T-helper 1 cell (primary cell): ENCODE measurements around the gene PPM1L.
A peak's percentile ranks its signal among the peaks of the same experiment; 100 is the strongest.
"Not testable (repeated sequence)": the region's sequence is repeated elsewhere in the genome, so short reads cannot be mapped to it uniquely, and the experiment has no call there.

ENCODE experiments used
- DNase-seq, 5 donors: peaks; one replicate each; pipeline ENCODE4 v3.0.0-alpha.2; 2012 to 2020
- total RNA-seq, 4 donors: gene quantifications; one replicate each; lab custom pipeline; 2026; lab: John Stamatoyannopoulos, UW

PPM1L gene
- 7.0 to 8.0 (median 7.7) reads per million in 4 donors for total RNA-seq

DNA sequence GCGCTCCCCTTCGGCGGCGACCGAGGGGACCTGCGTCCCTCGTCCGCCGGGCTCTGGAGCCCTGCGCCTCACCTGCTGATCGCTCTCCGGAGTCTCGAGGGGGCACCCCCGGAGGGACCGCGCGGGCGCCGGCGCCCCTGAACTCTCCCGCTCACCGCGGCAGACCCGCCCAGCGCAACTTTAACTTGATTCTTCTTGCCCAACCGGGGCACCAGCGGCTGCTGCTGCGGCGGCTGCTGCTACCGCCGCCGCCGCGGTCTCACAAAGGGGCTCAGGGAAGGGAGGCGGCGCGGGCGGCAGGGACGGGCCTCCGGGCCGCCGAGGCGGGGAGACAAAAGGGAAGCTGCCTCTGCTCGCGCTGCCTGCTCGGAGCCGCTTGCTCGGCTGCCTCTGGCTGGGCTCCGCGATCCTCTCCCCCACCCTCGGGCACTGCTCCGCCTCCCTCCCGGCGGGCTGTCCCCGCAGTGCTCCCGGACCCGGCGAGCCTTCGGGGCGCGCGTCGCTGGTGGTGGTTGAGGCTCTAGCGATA is at the start of gene PPM1L:
Gene PPM1L (plus strand): TSS at position 456 of the 529 bp plus-strand sequence.
- peak; percentile 28 to 63 (median 46) for DNase-seq

DNA sequence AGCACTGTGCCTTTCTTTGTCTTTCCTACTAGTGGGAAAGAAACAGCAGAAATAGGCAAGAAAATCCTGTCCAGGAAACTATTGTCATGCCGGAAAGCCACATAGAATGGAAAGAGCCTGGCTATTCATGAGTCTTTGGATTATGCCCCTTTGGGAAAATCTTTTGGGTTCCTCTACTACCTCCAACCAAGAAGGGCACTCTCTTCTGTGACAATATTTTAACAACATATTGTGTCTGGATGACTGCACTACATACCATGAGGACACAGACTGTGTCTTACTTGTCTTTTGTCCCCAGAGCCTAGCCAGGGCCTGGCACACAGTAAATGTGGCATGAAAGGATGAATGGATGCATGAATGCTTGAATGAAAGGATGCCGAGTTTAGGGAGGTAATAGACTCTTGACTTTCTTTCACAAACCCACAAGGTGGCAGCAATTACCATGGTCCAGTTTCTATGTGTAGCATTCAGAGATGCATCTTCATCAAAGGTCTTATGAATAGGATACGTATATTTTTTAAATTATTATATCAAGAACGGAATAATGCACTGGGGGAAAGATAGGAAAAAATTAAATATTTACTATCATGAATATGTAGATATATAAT is 48.7 kb upstream of the PPM1L start:
- DNase-seq, result peak in 3 of 5 donors; percentile 18 to 24 (median 20)

DNA sequence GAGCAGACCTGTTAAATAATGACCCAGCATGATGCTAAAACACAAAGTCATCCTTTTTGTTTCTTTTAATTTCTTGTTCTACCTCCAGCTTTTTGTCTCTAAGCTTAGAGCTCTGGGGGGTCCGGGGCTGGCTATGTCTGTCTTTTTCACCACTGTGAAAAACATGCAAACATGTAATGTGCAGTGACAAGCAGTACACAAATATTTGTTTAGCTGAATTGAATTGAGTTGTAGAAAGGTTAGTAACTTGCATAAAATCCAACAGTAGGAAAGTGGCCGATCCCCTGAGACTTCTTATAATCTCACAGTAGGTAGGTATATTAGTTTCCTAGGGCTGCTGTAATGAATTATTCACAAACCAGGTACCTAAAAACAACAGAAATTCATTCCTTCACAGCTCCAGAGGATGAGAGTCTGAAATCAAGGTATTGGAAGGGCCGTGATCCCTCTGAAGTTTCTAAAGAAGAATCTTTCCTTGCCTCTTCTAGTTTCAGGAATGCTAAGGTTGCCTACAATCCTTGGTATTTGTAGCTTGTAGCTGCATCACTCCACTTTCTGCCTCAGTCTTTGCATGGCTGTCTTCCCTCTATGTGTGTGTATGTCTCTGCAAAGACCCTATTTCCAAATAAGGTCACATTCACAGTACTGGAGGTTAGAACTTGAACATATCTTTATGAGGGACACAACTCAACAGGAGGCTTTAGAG is 46.4 kb upstream of the PPM1L start:
- no peak for DNase-seq

DNA sequence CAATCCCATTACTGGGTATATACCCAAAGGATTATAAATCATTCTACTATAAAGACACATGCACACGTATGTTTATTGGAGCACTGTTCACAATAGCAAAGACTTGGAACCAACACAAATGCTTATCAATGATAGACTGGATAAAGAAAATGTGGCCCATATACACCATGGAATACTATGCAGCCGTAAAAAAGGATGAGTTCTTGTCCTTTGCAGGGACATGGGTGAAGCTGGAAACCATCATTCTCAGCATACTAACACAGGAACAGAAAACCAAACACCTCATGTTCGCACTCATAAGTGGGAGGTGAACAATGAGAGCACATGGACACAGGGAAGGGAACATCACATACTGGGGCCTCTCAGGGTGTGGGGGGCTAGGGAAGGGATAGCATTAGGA is 42.9 kb upstream of the PPM1L start:
- not testable (repeated sequence) for DNase-seq

DNA sequence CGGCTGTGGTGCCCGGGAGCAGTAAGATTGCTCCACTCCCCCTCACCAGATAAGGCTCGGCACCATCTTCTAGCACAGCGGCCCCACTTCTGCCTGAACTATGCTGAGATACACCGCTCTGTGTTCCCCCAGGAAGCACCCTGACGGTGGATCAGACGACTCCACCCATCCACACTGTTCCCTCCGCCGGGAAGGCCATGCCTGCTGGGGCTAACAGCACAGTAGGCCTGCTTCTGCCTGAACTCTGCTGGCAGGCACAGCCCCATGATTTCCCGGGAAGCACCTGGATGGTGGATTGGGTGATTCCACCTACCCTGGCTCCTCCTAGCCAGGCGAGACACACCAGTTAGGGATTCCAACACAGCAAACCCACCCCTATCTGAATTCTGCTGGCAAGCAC is 36.3 kb upstream of the PPM1L start:
- no peak for DNase-seq

DNA sequence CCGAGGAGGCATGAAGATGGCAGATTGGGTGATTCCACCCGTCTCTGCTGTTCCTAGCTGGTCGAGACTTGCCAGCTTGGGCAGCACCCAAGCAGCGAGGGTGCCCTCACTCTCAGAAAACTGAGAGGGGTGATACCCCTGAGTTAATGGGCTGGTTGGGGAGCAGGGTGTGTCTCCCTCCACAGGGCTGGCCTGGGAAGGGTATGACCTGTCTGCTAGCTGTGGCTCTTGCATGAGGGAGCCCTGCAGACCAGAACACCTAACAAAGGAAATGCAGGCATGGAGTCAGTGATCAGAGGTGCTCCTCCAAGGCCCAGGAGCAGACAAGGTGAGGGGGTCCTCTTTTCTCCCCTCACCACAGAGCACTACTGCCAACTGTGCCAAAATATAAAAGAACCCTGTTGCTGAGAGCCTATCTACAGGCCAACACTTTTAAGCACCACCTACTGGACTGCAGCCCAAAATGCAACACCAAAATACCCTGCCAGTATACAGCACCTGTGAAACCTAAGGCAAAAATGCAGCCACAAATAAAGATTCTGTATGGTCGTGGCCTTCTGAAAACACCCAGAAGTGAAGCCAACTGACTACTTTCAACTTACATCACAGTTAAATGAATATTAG is 35.8 kb upstream of the PPM1L start:
- DNase-seq, result no peak

DNA sequence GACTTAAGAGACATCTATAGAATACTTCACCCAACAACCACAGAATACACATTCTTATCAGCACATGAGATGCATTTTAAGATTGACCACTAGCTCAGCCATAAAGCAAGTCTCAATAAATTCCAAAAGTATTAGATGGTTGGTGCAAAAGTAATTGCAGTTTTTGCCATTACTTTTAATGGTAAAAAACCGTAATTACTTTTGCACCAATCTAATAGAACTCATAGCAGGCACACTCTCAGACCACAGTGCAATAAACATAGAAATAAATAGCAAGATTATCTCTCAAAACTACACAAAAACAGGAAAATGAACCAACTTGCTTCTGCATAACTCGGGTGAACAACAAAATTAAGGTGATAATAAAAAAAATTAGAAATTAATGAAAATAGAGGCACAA is 33.7 kb upstream of the PPM1L start:
- DNase-seq, result no peak

DNA sequence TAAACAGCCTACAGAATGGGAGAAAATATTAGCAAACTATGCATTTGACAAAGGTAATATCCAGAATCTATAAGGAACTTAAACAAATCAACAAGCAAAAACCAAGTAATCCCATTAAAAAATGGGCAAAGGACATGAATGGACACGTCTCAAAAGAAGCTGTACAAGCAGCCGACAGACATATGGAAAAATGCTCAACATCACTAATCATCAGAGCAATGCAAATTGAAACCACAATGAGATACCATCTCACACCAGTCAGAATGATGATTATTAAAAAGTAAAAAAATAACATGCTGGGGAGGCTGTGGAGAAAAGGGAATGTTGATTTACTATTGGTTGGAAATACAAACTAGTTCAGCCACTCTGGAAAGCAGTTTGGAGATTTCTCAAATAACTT is 30.7 kb upstream of the PPM1L start:
- no peak for DNase-seq

DNA sequence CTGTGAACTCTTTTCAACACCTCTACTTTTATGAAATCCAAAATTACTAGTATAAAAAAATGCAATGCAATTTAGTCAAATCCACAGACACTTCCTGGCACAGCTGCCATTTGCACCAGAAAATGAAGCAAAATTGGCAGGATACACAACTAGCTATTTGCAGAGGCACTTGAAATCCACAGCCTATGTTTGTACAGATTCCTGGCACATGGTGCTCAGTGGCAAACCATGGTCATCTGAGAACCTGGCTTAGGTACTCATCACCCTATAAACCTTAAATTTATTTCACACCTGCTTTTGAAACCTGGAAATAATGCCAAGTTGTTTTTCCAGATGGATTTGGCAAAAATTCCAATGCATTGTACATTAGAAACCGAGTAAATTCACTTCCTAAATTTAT is 20.2 kb upstream of the PPM1L start:
- DNase-seq, result no peak

DNA sequence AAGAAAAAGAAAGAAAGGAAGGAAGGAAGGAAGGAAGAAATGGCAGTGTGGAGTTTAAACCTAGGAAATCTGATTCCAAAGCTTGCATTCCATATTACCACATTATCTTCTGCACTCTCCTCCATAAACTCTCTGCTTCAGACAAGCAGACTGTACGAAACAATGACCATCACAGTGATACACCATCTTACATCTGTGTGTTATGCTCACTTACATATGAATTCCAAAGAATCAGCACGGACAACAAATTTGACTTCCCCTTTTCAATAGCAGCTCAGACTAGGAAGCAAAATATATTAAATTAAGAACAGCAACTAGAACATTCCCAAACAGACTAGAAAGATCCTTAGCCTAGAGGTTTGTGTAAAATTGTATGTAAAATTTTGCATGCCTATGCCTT is 18.0 kb upstream of the PPM1L start:
- DNase-seq, result no peak

DNA sequence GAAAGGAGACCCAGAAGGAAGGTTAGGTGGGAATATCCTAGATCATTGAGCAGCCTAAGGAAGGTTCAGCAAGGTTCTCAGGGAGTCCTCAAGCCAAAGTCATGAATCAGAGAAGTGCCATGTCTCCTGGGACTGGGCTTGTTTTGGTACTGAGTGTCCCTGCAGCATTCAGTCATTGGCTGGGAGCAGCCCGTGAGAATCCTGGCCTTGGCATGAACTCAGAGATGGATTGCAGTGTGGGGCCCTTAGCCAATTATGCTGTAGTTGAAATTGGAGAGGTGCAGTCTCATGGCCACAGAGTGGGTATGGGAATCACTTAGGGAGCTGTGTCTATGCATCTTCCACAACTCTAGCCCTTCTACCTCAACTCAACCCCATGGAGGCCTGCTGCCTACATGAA is 17.0 kb upstream of the PPM1L start:
- no peak for DNase-seq

DNA sequence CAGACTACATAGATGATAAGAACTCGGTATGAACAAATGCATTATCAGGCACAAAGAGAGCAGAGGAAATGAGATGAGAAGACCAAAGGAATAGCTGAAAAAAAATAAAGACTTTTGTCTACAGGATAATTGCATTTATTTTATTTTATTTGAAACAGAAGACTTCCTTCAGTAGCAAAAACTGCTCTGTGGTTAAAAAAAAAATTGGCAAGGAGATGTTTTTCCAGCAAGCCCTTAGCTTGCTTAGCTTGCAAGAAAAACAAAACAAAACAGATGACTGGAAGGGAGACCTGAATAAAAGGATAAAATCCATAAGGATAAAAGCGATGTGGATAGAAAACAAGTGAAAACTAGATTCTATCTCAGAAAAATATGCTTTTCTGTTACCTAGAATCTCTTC is 9.1 kb upstream of the PPM1L start:
- DNase-seq, result no peak

DNA sequence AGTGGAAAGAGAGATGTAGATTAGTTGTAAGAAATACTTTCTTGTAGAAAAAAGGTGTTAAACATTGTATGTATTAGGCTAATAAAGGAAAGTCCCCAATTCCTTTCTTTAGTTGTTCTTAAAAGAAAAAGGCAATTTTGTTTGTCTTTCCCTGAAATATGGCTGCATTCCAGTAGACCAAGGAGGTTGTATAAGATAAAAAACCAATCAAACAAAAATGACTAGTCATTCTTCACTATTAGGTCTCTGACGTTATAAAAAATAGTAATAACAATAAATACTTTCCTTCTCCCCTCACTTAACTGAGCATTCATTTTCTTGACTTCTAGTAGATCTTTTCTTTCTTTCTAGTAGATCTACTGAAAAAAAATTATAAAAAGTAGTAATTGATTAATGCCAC is 8.6 kb upstream of the PPM1L start:
- DNase-seq, result no peak

DNA sequence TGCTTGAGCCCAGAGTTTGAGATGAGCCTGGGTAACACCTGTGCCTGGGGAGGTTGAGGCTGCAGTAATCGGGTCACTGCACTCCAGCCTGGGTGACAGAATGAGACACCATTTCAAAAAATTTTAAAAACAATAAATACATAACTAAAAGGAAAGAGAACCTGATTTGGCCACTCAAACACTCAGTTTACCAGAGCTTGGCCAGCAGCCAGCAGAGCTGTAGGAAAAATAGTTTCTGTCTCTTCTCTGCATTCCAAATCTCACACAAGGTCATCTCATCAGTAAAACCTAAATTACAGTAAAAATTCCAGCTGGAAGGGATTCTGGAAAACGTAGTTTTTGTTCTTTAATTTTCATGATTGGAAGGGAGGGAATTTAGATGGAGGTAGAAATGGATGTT is 7.8 kb upstream of the PPM1L start:
- no peak for DNase-seq

DNA sequence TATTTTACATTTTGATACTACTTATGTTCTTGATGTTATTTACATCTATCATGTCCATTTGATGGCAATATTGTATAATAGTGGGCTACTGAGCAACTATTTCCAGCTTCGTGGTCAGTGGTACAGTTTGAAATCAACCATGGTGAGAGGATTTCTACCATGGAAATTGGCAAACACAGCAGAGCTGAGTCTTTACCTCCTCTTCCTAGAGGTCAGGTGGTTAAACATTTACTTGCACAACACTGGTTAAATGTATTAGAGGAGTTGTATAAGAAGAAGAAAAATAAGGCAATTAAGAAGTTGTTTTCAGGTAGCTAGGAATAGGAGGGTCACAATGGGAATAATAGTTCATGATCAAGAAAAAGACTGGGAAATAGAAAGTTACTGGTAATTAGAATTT is 7.2 kb upstream of the PPM1L start:
- no peak for DNase-seq

DNA sequence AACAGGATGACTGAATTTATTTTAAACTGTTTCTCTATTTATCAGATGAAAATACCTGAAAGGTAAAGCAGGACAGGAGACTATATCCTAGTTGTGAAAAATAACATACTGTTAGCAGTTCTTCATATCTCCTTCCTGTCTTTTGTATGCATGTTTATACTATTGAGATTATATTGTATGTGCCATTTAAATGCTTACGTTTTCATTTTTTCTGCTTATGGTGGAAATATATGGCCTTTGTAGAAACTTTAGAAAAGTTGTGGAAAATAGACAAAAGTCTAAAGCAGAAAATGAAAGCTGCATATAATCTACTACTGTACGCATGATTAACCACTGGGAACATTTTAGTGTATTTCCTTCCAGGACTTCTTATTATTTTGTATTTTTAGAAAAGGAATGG is 2.1 kb upstream of the PPM1L start:
- no peak for DNase-seq

DNA sequence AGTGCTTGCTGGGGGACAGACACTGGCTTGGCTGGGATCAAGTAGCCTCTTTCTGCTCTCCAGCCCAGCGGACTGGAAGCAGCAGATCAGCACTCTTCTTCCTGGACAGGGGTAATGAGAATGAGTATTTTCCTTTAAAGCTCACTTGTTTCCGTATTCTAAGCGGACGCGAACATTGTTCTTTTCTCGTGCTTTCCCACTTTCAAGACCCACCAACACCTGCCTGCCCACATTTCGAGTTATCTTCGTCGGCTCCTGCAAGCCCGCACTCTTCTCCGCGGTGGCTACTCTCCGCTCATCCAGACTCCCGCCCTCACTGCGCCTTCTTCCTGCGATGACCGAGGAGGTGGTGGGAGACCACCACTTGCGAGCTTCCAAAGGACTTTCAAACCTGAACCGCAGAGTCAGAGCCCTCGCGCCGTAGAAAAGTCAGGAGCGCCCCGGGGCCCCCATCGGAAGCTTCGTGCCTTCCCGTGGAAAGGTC is 1.6 kb upstream of the PPM1L start:
- DNase-seq, result peak in 4 of 5 donors; percentile 2 to 20 (median 8)

DNA sequence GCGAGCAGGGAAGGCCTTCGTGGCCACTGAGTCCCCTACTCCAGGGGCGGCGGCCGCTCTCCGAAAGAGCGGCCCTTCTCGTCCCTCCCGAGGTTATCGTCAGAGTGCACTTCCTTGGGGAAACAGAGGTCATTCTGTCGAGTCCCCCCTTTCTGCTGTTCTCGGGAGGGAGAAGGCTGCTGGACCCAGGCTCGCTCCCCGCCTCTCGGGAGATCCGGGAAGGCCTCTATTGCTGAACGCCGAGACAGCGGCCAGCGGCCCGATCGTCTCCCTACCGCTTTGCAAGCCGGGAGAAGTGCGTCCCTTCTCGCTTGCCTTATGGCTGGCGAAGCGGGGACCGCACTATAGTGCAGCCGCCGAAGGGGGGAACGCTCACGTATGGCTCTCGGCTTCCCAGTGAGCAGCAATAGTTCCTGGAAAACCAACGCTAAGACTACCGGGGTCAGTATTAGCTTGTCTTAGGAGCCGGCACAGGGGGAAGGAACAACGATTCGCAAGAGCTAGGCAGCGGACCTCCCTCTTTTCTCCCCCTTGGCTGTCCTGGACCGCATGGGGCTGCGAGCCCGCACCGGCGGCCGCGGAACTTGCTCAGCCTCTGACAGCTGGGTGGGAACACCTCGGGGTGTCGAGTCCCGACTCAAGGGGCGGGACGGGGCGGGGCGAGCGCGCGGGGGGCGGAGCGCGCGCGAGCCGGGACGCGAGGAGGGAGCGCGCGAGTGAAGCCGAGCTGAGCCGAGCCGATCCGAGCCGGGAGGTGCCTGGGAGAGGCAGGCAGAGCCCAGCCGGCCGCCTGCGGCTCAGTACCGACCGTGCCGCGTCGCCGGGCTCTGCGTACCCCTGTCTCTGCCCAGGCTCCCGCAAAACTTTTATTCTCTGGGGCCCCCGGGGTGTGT is 930 bp upstream of the PPM1L start:
- peak; percentile 77 to 92 (median 84) for DNase-seq

DNA sequence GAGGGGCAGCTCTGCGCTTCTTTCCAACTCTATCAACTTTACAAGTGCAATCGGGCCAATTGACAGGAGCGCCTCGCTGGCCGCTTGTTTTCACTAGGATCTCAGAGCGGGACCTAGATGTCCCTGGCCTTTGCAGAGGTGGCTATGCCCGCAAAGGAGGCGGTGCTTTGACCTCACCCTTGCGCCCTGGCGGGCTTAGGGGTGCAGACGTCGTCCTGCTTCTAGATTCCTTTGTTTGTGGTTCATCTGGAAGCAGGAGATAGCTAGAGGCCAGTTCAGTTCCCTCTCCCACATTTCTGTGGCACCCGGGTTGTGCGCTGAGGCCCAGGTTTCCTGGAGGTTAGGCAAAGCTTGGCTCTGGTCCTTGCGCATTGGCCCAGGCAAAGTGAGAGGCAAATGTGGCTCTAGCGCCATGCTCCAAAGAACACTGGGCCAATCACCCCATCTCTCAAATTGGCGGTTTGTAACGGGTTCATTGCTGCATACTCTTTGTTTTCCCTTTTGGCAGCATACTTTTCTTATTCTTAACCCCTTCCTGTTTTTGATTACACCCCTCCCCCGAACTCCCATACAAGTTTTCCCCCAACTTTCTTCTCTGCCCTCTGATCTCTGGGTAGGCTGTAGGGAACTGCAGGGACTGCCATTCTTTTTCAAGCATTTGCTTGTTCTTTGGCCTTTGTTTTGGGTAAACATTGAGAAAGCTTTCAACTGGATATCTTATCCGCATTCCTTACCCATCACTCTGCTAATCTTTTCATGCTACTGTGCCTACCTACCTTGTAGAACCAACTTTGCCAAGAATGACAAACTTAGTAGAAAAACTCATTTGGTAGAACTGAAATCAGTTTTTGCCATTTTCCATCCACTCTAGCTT is 1.4 kb downstream of the PPM1L start:
- DNase-seq, result no peak

DNA sequence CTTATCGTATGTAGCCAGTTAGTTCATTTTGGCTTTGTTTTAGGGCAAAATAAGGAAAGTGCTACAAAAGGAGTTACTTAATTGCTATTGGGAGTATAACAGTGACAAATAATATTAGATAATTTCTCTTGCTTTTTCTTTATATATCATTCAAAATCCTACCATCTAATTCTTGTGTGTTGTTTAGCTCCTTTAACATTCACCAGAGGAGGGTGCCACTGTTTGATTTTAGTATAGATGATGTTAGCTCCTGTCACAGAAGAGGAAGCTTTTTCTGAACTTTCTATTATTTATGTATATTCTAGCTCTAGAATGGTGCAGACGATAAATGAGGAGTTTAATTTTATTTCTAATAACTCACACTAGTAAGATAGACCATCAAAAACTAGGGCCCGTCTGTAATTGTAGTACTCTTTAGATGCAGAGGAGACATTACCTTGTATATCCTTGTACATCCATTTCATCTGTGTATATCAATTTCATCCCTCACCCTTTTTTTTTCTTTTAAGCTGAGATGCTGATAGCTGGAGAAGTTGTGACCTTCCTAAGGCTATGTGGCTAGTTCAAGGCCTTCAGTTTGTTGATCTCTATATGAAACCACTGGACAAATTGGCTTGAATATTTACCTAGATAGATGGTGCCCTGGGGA is 3.0 kb downstream of the PPM1L start:
- no peak for DNase-seq

DNA sequence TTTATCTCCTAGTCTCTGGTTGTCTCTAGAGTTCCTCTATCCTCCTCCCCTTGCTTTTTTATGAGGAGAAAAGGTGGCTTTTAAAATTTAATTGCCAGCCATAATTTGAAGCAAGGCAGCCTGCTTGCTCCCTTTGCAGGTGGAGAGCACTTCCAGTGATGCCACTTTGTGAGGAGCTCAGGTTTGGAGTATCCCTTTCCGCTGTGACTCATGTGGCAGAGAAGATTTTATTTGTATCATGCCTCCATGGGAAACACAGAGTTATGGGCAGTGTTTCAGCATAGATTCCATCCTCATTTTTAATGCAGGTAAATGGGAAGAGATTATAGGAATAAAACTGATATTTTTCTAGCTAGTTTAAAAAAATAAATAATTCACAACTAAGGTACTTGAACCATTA is 7.0 kb downstream of the PPM1L start:
- no peak for DNase-seq
